ENCODE measurements around the gene TRIM46. TPM values are rescaled to one million over a fixed set of nuclear protein-coding genes. Genes with fewer than 3 reads are reported as not detected.
"Not testable (repeated sequence)": the region's sequence is repeated elsewhere in the genome, so short reads cannot be mapped to it uniquely, and the experiment has no call there.

TRIM46 gene
- total RNA-seq, 4 donors from 2014 or later, result 0.35 to 1.9 (median 0.40) TPM; not detected in 1

DNA sequence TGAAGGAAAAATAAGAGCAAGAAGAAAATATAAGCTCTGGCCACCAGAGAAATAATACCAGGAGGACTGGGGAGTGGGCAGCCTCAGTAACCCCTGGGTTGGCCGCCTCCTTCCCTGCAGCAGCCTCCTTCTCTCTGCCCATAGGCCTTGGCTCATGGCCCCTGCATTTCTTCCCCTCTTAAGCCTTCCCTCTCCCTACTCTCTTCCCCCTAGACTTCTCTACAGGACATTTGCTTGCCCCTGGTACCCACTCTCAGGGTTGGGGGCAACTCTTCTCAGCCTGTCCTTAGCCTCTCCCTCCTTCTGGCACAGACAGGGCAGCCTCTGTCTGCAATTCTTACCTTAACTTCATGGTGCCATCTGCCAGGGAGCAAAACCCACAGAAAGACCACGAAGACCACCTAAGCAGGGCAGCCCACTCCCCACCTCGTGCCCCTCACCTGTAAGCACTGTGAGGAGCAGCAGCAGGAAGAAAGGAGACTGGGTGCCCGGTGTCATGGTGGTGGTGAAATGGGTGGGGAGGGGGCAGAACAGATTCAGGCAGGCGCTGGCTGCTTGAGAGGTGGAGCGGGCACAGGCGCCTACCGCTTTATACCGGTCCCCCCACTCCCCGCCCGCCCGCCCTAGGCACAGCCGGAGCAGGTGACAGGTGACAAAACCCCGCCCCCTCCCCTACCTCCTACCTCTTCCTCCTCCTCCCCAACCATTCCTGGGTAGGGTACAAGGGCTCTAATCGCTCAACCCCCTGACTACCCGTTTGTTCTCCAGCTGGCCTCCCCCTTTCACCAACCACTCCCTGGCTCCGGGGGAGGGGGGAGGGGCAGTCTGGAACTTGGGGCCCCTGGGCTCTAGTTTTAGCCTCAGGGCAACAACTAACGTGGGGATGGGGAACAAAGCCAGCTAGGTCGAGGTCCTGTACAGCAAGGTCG lies 19.0 kb downstream of the TRIM46 start:
- WGBS, 2 donors (ENCODE audit: low coverage in 1 of 2), result 71 to 100% methylated on average over 1 to 3 of the region's 20 CpGs

DNA sequence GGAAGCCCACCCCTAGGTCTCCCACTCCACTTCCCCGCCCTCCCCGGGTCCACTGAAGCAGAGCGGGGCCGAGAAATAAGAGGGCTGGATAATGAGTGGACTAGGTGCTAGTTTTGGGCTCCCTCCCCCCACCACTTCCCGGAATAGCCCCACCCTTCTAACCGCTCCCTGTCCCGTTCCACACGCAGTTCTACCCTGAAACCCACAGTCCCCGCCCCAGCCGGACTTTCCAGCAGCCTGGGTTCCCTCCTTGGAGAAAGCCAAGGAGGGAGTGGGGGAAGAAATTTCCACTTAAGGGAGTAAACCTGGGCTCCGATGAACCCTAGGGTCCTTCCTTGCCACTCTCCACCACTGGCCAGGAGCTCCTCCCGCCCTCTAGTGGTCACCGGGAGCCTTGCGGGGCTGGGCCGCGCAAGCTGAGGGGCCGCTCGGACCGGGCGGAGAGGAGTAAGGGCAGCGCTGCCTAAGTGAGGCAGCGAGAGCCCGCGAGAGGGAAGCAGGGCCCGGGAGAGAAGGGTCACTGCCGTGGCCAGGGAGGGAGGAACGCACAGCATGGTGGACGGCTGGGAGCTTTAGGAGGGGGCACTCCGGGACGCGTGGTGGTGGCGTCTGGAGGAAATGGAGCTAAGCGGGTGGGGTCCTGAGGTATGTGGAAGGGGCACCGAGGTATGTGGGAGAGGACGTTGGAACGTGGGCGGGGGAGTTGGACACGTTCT lies 19.8 kb downstream of the TRIM46 start:
- 0% methylated on average over 23 of the region's 38 CpGs; no CpG with 5 or more reads in 1 of the 2 donors for WGBS, 2 donors (ENCODE audit: low coverage in 1 of 2)
- TF ChIP-seq EP300 (IDR thresholded peaks at IDR 0.05) (no peak), POLR2AphosphoS5 (IDR thresholded peaks at IDR 0.05) (peak; percentile 73), POLR2A (IDR thresholded peaks at IDR 0.05) (peak; percentile 50 to 63)
- TF ChIP-seq, protein P1, sequence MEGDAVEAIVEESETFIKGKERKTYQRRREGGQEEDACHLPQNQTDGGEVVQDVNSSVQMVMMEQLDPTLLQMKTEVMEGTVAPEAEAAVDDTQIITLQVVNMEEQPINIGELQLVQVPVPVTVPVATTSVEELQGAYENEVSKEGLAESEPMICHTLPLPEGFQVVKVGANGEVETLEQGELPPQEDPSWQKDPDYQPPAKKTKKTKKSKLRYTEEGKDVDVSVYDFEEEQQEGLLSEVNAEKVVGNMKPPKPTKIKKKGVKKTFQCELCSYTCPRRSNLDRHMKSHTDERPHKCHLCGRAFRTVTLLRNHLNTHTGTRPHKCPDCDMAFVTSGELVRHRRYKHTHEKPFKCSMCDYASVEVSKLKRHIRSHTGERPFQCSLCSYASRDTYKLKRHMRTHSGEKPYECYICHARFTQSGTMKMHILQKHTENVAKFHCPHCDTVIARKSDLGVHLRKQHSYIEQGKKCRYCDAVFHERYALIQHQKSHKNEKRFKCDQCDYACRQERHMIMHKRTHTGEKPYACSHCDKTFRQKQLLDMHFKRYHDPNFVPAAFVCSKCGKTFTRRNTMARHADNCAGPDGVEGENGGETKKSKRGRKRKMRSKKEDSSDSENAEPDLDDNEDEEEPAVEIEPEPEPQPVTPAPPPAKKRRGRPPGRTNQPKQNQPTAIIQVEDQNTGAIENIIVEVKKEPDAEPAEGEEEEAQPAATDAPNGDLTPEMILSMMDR (IDR thresholded peaks at IDR 0.05), result peak in 2 of 4 experiments; percentile 96 to 98
- peak; percentile 87 for ATAC-seq
- Histone ChIP-seq H3K9me3 (no peaks in the 10 kb centered on the region), H3K27ac (peak overlapping the region; percentile 78 to 94 (median 92)), H3K4me1 (peaks cover 0 to 55% (median 17%) of the 10 kb centered on the region in 3 donors), H3K36me3 (peaks cover 0 to 19% of the 10 kb centered on the region in 2 donors), H3K4me3 (peak overlapping the region; percentile 39 to 74), H3K27me3 (no peaks in the 10 kb centered on the region)

More for the DNA sequence above, 19.0 kb downstream of the TRIM46 start:
- TF ChIP-seq POLR2A (IDR thresholded peaks at IDR 0.05) (no peak), POLR2AphosphoS5 (IDR thresholded peaks at IDR 0.05) (no peak), EP300 (IDR thresholded peaks at IDR 0.05) (no peak)
- TF ChIP-seq, protein P1 (IDR thresholded peaks at IDR 0.05), result no peak
- Histone ChIP-seq H3K27ac (peak overlapping the region; percentile 78 to 94 (median 92)), H3K36me3 (peaks cover 0 to 11% of the 10 kb centered on the region in 2 donors), H3K9me3 (no peaks in the 10 kb centered on the region), H3K4me3 (peak overlapping the region; percentile 39 to 74), H3K27me3 (no peaks in the 10 kb centered on the region), H3K4me1 (peaks cover 0 to 55% (median 17%) of the 10 kb centered on the region in 3 donors)
- ATAC-seq, result peak; percentile 2

DNA sequence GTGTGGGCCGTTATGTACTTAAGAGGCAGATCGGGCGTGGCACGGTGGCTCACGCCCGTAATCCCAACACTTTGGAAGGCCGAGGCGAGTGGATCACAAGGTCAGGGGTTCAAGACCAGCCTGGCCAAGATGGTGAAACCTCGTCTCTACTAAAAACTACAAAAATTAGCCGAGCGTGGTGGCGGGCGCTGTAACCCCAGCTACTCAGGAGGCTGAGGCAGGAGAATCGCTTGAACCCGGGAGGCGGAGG lies 20.3 kb downstream of the TRIM46 start:
- Histone ChIP-seq H3K36me3 (peaks cover 0 to 24% of the 10 kb centered on the region in 2 donors), H3K27ac (peak overlapping the region; percentile 78 to 94 (median 92)), H3K4me1 (peaks cover 0 to 55% (median 17%) of the 10 kb centered on the region in 3 donors), H3K4me3 (peak overlapping the region; percentile 39 to 74)
- H3K27me3 ChIP-seq, H3K9me3 ChIP-seq, ATAC-seq: not testable (repeated sequence)
- WGBS, 2 donors (ENCODE audit: low coverage in 1 of 2), result 0 to 4% methylated on average over 3 to 12 of the region's 16 CpGs

DNA sequence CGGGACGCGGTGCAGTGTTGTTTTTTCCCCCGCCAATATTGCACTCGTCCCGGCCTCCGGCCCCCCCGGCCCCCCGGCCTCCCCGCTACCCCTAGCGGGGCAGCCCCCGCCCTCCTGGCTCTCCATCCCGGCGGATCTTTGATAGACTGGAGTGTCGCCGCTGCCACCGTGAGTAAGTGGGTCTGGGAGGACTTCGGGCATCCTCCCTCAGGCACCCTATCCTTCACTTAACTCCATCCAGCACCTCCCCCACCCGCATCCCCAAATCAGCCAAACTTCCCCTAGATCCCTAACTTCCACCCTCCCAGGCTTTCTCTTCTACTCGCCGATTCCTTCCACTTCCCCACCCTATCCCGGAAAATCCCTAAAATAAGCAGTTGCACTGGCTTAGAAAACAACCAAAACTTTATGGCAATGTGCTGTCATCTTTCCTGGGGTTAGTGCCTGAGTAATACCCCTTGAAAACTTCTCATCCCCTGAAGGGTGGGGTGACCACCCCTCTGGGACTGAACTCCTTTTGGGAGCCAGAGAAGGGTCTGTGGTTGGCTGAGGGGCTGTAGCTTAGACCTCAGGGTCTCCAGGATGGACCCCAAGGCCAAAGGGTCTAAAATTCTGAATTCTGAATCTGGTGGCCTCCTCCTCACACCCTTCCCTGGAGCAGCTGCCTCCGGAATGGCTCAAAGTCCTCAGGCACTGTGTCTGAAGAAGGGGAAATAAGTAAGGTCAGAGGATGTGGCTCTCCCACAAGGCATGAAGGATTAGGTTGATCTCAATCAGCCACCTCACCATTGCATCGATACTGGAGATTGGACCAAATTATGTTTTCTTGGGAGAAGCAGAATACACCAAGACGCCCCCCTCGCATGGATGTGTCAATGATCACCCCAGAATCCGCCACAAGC lies 21.8 kb downstream of the TRIM46 start:
- 17 to 37% methylated on average over 9 to 13 of the region's 27 CpGs for WGBS, 2 donors (ENCODE audit: low coverage in 1 of 2)
- Histone ChIP-seq H3K4me3 (peak overlapping the region; percentile 39 to 74), H3K27ac (peak overlapping the region; percentile 78 to 94 (median 92)), H3K36me3 (peaks cover 0 to 36% of the 10 kb centered on the region in 2 donors), H3K4me1 (peaks cover 0 to 55% (median 17%) of the 10 kb centered on the region in 3 donors), H3K27me3 (no peaks in the 10 kb centered on the region), H3K9me3 (no peaks in the 10 kb centered on the region)
- TF ChIP-seq POLR2A (IDR thresholded peaks at IDR 0.05), result no peak
- TF ChIP-seq, protein P1 (IDR thresholded peaks at IDR 0.05), result no peak
- no peak for TF ChIP-seq POLR2AphosphoS5 (IDR thresholded peaks at IDR 0.05)
- no peak for TF ChIP-seq EP300 (IDR thresholded peaks at IDR 0.05)
- no peak for ATAC-seq
